ENCODE measurements around the gene ABHD2.

The ABHD2 gene

DNA sequence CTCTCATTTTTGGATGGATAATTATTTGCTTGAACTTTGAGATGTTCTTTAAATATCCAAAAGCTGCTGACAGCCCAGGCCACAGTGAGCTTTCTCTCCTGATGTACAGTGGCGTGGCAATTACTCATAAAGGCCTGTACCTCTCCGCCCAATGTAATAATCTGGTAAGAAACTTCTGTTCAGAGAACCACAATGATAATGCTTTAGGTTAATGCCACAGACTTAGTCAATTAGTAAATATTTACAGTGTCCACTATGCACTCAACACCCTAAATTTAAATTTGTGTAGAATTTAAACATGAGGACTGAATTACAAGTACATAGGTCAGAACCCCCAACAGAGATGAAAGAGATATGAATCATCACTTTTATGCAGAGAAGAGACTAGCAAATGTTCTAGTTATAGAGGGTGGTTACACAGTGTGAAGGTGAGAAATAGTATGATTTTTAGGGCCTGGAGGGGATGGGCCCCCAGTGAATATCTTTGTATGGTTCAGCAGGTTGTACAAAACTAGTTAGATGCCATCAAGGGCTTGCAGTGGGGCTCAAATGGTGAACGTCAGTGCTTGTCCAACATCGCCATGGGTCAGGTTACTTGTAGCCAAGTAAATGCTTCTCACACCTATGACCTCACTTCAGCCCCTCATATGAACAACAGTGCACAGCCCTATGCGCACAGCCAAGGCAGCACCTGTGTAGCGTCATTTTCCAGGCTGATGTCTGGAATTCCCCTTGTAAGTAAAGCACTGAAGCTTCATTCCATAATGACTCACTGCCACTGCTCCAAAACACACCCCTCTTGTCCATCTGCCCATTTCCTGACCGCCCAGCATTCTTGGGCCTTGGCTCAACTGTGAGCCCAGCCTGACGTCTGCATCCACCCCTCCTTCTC, 13.3 kb downstream of the ABHD2 start:
- peaks cover 25% of the 10 kb centered on the region for H3K36me3 Mint-ChIP-seq (ENCODE audit: low read depth)
- no peaks in the 10 kb centered on the region for H3K9me3 Mint-ChIP-seq
- no peak for DNase-seq
- H3K27me3 Mint-ChIP-seq, result no peaks in the 10 kb centered on the region
- peak overlapping the region; percentile 48 for H3K27ac Mint-ChIP-seq
- peaks cover 37% of the 10 kb centered on the region for H3K4me1 Mint-ChIP-seq
- peak; percentile 80 for ATAC-seq
- no peak overlapping the region for H3K4me3 Mint-ChIP-seq

DNA sequence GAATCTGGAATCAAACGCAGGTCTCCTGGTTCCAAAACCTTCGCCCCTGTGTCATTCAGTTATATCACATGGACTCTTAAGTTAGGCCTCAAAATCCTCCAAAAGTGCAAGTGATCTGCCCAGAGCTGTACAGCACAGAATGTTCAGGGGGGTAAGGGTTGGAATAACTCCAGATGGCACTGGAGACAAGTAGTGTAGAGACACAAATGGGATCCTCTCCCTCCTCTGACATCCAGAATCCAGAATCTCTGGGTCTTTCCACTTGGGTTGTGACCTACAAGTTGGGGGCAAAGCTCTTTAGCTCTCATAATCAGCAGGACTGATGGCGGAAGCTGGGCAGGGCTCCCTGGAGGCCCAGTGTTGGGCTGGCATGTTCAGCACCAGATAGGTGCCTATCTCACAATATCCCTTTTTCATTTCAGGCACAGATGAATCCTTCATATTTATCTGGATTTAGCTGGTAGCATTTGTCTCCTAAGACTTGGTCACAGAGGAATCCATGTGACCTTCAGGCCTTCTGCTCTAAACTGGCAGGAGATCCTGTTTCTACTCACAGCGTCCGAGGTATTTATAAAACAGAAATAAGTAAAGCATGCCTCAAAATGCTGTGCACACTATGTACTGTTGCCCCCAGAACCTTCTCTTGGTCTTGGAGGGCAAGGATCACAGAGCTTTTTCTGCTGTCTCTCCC, 15.4 kb downstream of the ABHD2 start:
- Mint-ChIP-seq H3K4me1 (peaks cover 51% of the 10 kb centered on the region), H3K27me3 (no peaks in the 10 kb centered on the region), H3K27ac (no peak overlapping the region), H3K4me3 (no peak overlapping the region), H3K9me3 (no peaks in the 10 kb centered on the region), H3K36me3 (ENCODE audit: low read depth) (peaks cover 31% of the 10 kb centered on the region)
- ATAC-seq, result no peak
- no peak for DNase-seq

DNA sequence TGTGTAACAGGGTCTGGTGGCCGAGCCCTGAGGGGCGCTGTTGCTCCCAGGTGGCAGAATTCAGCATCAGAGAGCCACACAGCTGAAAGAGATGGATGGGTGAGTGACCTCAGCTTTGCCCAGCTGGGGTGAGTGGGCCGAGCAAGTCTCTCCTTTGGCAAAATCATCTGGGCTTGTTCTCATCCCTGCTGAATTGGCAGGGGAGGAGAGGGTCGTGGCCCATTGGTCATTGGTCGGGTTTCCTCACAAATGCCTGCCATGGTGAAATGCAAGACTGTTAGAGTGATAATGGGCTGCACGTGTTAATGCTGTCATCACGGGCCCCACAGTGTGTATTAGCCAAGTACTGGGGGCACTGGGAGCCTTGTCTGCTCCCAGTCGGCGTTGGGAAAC, 15.9 kb downstream of the ABHD2 start:
- Mint-ChIP-seq H3K36me3 (ENCODE audit: low read depth) (peaks cover 31% of the 10 kb centered on the region), H3K27ac (no peak overlapping the region), H3K9me3 (no peaks in the 10 kb centered on the region), H3K4me3 (no peak overlapping the region), H3K4me1 (peaks cover 53% of the 10 kb centered on the region), H3K27me3 (no peaks in the 10 kb centered on the region)
- no peak for ATAC-seq
- DNase-seq, result no peak

DNA sequence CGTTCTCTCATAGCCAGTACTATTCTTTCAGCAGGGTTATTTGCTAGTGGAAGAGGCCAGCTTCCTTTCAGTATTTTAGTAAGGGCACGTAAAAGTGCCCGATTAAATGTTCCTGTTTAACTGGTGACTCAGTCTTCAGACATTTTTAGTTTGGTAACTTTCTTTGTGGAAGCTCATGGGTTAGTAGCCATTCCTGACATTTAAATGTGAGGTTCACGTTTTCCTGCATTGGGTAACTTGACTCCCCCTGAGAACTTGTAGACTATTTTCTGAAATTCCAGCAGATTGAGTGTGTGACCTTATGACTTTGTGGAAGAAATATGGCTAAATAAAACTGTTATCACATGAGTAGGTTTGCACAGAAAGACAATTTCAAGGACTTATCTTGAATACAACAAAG, 16.9 kb downstream of the ABHD2 start:
- peaks cover 29% of the 10 kb centered on the region for H3K36me3 Mint-ChIP-seq (ENCODE audit: low read depth)
- no peaks in the 10 kb centered on the region for H3K27me3 Mint-ChIP-seq
- ATAC-seq, result no peak
- DNase-seq, result no peak
- H3K27ac Mint-ChIP-seq, result no peak overlapping the region
- no peak overlapping the region for H3K4me3 Mint-ChIP-seq
- peaks cover 49% of the 10 kb centered on the region for H3K4me1 Mint-ChIP-seq
- H3K9me3 Mint-ChIP-seq, result no peaks in the 10 kb centered on the region

DNA sequence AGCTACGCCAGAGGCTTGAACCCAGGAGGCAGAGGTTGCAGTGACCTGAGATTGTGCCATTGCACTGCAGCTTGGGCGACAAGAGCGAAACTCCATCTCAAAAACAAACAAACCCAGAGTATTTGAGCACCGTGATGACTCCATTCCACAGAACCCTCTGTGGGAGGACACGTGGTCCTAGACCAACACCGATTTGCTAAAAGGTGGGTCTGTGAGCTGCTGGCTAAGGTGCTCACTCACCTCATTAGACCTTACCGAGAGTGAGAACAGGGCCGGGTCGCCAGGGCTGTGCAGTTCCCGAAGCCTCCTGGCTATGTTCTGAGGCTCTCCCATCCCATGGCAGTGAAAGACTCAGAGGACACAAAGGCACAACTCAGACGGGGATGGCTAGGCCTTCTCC, 17.9 kb downstream of the ABHD2 start:
- ATAC-seq, result no peak
- Mint-ChIP-seq H3K27me3 (no peaks in the 10 kb centered on the region), H3K27ac (no peak overlapping the region), H3K4me3 (no peak overlapping the region), H3K36me3 (ENCODE audit: low read depth) (peaks cover 28% of the 10 kb centered on the region), H3K9me3 (no peaks in the 10 kb centered on the region), H3K4me1 (peaks cover 41% of the 10 kb centered on the region)
- DNase-seq, result no peak

DNA sequence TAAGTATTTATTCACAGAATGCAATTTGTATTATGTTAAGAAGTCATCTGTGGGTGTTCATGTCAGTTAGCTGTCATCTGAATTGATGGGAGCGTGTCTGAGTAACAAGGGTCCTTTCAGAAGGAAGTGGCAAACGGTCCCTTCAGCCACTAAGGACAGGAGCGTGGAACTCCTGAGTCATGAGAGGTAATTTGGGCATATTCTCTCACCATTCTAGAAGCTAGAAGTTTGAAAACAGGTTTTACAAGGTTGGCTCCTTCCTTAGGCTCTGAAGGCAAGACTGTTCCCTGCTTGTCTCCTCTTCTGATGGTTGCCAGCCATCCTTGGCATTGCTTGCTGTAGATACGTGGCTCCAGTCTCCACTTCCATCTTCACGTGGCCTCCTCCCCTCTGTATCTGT, 19.7 kb downstream of the ABHD2 start:
- no peaks in the 10 kb centered on the region for H3K27me3 Mint-ChIP-seq
- DNase-seq, result no peak
- ATAC-seq, result peak; percentile 74
- no peak overlapping the region for H3K4me3 Mint-ChIP-seq
- H3K4me1 Mint-ChIP-seq, result peaks cover 37% of the 10 kb centered on the region
- H3K27ac Mint-ChIP-seq, result peak overlapping the region; percentile 13
- H3K36me3 Mint-ChIP-seq (ENCODE audit: low read depth), result peaks cover 23% of the 10 kb centered on the region
- H3K9me3 Mint-ChIP-seq, result no peaks in the 10 kb centered on the region

DNA sequence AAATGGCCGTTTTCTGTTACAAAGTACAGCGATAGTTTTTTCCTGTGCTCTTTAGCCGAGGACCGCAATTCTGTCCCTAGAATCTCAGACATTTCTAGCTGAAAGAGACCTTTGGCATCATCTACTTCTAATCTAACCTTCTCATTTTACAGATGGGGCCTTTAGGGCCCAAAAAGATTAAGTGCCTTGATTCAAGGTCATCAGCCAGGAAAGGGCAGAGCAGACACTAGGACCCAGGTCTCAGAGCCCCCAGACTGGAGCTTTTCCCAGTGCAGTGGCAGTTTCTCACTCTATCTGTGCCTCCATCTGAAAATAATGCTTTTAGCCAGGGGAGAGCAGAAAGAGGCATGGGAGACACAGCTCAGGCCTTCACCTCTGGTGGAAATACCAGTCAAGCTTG, 20.6 kb downstream of the ABHD2 start:
- Mint-ChIP-seq H3K4me1 (peaks cover 37% of the 10 kb centered on the region), H3K27ac (no peak overlapping the region), H3K27me3 (no peaks in the 10 kb centered on the region), H3K9me3 (no peaks in the 10 kb centered on the region), H3K4me3 (no peak overlapping the region), H3K36me3 (ENCODE audit: low read depth) (peaks cover 23% of the 10 kb centered on the region)
- no peak for ATAC-seq
- DNase-seq, result no peak

DNA sequence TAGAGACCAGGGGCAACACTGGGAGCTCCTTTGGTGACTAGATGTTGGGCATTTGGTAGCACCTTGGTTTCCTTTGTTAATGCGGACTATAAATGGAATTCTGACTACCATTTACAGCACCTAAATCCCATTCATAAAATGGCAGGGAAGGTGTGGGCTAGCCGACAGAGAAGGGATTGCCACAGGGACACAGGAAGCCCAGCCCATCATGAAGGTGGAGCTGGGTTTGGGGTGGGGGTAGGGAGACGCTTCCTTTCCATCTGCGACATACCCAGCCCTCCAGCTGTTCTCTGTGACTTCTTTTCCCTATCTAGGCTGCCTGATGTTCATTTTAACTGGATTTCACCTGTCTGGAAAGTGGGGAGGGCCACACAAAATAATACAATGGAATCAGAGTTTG, 21.0 kb downstream of the ABHD2 start:
- DNase-seq (no peak), ATAC-seq (no peak)
- Mint-ChIP-seq H3K36me3 (ENCODE audit: low read depth) (peaks cover 20% of the 10 kb centered on the region), H3K27ac (no peak overlapping the region), H3K4me3 (no peak overlapping the region), H3K27me3 (no peaks in the 10 kb centered on the region), H3K9me3 (no peaks in the 10 kb centered on the region), H3K4me1 (peaks cover 37% of the 10 kb centered on the region)

DNA sequence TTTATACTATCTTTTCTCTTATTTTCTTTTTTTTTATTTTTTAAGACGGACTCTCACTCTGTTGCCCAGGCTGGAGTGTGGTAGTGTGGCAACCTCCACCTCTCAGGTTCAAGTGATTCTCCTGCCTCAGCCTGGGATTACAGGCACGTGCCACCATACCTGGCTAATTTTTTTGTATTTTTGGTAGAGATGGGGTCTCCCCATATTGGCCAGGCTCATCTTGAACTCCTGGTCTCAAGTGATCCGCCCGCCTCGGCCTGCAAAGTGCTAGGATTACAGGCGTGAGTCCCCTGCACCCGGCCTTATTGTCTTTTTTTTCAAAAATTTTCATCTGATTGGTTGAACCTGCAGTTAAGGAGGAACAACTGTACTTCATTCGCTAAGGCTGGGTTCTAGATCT, 21.8 kb downstream of the ABHD2 start:
- no peak for ATAC-seq
- DNase-seq, result no peak
- H3K36me3 Mint-ChIP-seq (ENCODE audit: low read depth), result peaks cover 19% of the 10 kb centered on the region
- H3K4me1 Mint-ChIP-seq, result peaks cover 35% of the 10 kb centered on the region
- H3K27ac Mint-ChIP-seq, result no peak overlapping the region
- H3K4me3 Mint-ChIP-seq, result no peak overlapping the region
- no peaks in the 10 kb centered on the region for H3K9me3 Mint-ChIP-seq
- H3K27me3 Mint-ChIP-seq, result no peaks in the 10 kb centered on the region

DNA sequence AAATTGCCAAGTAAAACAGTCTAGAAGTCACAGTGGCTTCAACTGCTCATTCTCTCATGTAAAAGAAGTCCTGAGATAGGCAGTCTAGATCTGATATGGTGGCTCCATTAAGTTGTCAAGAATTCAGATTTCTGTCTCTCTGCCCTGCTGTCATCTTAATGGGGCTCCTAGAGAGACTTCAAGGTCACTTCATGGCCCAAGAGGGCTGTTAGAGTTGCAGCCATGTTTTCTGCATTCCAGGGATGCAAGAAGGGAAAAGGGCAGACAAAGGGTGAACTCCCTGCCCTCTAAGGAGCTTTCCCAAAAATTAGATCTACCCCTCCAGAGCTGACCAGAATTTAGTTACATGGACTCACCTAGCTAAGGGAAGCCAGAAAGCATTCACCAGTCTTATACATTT, 23.1 kb downstream of the ABHD2 start:
- no peak for DNase-seq
- Mint-ChIP-seq H3K27ac (no peak overlapping the region), H3K9me3 (no peaks in the 10 kb centered on the region), H3K27me3 (no peaks in the 10 kb centered on the region), H3K4me3 (no peak overlapping the region), H3K36me3 (ENCODE audit: low read depth) (peaks cover 18% of the 10 kb centered on the region), H3K4me1 (peaks cover 28% of the 10 kb centered on the region)
- no peak for ATAC-seq

DNA sequence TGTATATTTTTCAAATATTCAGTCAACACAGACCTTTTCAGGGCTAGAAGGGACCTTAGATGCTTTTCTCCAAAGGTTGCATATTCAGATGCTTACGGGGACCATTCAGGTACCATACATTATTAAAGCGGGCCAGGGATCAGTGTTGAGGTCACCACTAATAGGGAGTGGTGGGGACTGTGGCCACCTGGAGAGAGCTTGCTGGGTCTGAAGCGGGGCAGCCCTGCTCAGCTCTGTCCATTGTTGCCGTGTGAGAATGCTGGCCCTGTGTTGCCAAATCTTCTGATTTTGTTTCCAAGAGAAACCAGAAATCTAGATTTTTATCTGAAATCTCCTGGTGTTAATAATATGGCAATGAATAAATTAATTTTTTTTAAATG, 23.7 kb downstream of the ABHD2 start:
- Mint-ChIP-seq H3K27me3 (no peaks in the 10 kb centered on the region), H3K27ac (no peak overlapping the region), H3K4me3 (no peak overlapping the region), H3K36me3 (ENCODE audit: low read depth) (peaks cover 17% of the 10 kb centered on the region), H3K4me1 (peaks cover 25% of the 10 kb centered on the region), H3K9me3 (no peaks in the 10 kb centered on the region)
- ATAC-seq (no peak), DNase-seq (no peak)

DNA sequence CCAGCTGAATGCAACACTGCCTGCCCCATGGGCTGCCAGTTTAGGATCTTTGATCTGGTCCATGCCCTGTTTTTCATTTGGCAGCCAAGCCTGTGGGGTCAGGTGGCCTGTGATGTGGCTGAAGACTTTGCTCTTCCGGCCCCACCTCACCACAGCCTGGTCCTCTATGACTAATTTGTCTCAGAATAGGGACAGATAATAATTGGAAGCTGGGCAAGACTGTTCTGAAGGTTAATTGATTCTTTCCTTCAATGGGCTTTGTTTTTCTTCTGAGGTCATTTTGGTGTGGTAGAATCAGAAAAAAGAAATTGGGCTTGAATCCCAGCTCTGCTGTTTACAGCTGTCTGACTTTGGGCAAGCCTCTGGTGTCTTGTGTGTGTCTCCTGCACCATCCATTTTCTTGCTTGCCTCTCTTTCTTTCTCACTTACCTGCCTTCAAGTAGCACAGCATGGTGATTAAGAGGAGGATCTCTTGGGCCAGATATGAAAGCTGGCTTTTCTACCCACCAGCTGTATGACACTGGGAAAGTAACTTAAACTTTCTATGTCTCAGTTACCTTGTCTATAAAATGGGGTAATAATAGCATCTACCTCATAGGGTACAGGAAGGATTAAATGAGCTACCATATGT, 24.2 kb downstream of the ABHD2 start:
- DNase-seq, result no peak
- ATAC-seq, result peak; percentile 47
- H3K27ac Mint-ChIP-seq, result no peak overlapping the region
- peaks cover 21% of the 10 kb centered on the region for H3K4me1 Mint-ChIP-seq
- H3K27me3 Mint-ChIP-seq, result no peaks in the 10 kb centered on the region
- H3K4me3 Mint-ChIP-seq, result no peak overlapping the region
- H3K9me3 Mint-ChIP-seq, result no peaks in the 10 kb centered on the region
- H3K36me3 Mint-ChIP-seq (ENCODE audit: low read depth), result peaks cover 16% of the 10 kb centered on the region

DNA sequence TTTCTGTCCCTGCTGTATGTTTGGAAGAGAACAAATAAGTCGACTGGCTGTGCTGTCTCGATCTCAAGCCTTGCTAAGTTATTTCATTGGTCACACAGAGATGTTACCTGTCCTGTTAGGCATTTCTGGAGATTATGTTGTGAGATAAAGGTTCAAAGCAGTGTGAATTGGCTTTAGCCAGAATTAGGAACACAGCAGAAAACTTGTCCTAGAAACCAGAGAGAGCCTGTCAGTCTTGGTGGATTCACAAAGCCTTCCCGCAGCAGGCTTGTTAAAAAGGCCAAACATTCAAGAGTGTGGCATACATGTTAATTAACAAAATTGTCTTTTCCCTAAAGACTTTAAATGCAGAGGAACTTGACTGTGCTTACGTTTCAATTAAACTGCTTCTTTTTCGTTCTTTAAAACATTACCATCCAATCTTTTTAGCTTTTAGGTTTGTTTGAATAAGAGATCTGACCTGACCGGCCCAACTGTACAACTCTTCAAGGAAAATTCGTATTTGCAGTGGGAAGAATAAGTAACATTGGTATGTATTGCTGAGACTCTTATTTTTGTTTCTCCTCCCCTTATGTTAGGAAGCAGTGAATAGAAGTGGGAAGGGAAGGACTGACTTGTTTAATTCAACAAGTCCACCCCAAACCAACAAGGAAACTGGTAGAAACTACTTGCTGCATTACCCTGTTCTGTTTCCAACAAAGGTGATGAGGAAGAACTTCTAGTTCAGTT, 25.2 kb downstream of the ABHD2 start:
- H3K27ac Mint-ChIP-seq, result no peak overlapping the region
- peaks cover 13% of the 10 kb centered on the region for H3K4me1 Mint-ChIP-seq
- no peak for ATAC-seq
- no peak for DNase-seq
- H3K4me3 Mint-ChIP-seq, result no peak overlapping the region
- H3K27me3 Mint-ChIP-seq, result no peaks in the 10 kb centered on the region
- peaks cover 20% of the 10 kb centered on the region for H3K36me3 Mint-ChIP-seq (ENCODE audit: low read depth)
- H3K9me3 Mint-ChIP-seq, result no peaks in the 10 kb centered on the region

DNA sequence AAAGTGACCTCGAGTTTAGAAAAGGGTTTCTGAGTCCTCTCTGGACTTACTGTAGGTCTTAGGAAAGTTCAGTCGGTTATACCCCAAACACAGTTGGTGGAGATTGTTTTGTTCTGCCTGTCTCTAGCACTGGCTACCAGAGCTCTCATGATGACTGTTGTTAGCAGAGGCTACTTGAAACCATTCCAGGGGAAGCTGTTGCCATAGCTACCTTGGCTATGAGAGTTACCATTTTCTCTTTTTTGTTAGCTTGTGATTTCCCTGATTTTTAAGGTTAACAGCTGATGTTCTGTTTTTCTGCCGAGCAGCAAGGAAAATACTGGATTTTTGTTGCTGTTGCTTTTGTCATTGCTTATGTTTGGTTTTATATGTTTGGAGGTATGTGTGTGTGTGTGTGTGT, 26.7 kb downstream of the ABHD2 start:
- no peaks in the 10 kb centered on the region for H3K27me3 Mint-ChIP-seq
- no peak overlapping the region for H3K27ac Mint-ChIP-seq
- peaks cover 32% of the 10 kb centered on the region for H3K36me3 Mint-ChIP-seq (ENCODE audit: low read depth)

More for the DNA sequence above, 26.7 kb downstream of the ABHD2 start:
- DNase-seq, result no peak
- Mint-ChIP-seq H3K4me1 (peaks cover 24% of the 10 kb centered on the region), H3K9me3 (no peaks in the 10 kb centered on the region), H3K4me3 (no peak overlapping the region)
- ATAC-seq, result no peak
